Measurements from ENCODE around the gene CYP24A1. TPM values are rescaled to one million over a fixed set of nuclear protein-coding genes. Genes with fewer than 3 reads are reported as not detected.

CYP24A1 gene
- polyA plus RNA-seq, 1 donor (not counting 4 experiments of a cell fraction or from before 2014, with no cell fraction given): 18.2 TPM

DNA sequence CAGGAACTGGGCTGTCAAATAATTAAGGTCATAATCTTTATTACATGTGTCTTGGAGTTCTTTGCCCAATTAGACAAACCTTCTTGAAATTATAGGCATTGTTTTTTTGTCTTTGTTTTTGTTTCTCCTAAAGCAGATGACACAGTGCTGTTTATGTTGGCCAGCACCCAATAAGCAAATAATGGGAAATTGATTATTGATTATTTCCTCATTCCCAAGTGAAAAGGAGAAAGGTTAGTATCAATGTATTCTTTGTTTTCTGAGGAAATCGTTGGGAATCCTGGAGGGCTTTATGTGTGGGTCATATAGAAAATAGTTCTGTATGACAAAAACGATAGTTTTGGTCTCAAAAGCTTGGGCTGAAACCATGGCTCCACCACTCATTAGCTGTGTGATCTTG, 4.5 kb upstream of the CYP24A1 start:
- Histone ChIP-seq H3K36me3 (ENCODE audit: control insufficient read depth in 2 of 2, extremely low read depth in 1 of 2, insufficient read depth in 2 of 2, low read length in 2 of 2) (no peaks in the 10 kb centered on the region), H3K27ac (ENCODE audit: control insufficient read depth, insufficient read depth, low read length) (no peak overlapping the region), H4K20me1 (ENCODE audit: control insufficient read depth, extremely low read depth, insufficient read depth, low read length) (no peaks in the 10 kb centered on the region), H3K9ac (ENCODE audit: control insufficient read depth, extremely low read depth, insufficient read depth, low read length) (no peak overlapping the region), H2AFZ (ENCODE audit: control insufficient read depth, low read length) (no peak overlapping the region), H3K4me2 (ENCODE audit: control insufficient read depth, extremely low read depth, insufficient read depth, low read depth, low read length) (no peak overlapping the region), H3K9me3 (ENCODE audit: control insufficient read depth, low read depth, low read length) (no peaks in the 10 kb centered on the region), H3K27me3 (ENCODE audit: control insufficient read depth, extremely low read depth, insufficient read depth, low read length) (peaks cover 5% of the 10 kb centered on the region), H3K4me3 (ENCODE audit: control insufficient read depth in 2 of 3, extremely low read depth in 1 of 3, insufficient read depth in 2 of 3, low read depth in 1 of 3, low read length in 3 of 3) (no peak overlapping the region), H3K4me1 (ENCODE audit: control insufficient read depth, extremely low read depth, insufficient read depth, low read length) (peaks cover 61% of the 10 kb centered on the region), H3K9me1 (ENCODE audit: control insufficient read depth, extremely low read depth, insufficient read depth, low read length) (no peaks in the 10 kb centered on the region), H3K79me2 (ENCODE audit: control insufficient read depth, insufficient read depth, low read length) (no peaks in the 10 kb centered on the region)
- TF ChIP-seq, protein P1, sequence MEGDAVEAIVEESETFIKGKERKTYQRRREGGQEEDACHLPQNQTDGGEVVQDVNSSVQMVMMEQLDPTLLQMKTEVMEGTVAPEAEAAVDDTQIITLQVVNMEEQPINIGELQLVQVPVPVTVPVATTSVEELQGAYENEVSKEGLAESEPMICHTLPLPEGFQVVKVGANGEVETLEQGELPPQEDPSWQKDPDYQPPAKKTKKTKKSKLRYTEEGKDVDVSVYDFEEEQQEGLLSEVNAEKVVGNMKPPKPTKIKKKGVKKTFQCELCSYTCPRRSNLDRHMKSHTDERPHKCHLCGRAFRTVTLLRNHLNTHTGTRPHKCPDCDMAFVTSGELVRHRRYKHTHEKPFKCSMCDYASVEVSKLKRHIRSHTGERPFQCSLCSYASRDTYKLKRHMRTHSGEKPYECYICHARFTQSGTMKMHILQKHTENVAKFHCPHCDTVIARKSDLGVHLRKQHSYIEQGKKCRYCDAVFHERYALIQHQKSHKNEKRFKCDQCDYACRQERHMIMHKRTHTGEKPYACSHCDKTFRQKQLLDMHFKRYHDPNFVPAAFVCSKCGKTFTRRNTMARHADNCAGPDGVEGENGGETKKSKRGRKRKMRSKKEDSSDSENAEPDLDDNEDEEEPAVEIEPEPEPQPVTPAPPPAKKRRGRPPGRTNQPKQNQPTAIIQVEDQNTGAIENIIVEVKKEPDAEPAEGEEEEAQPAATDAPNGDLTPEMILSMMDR (optimal IDR thresholded peaks at IDR 0.05 in 1 of 3, IDR thresholded peaks at IDR 0.05 in 1 of 3, conservative IDR thresholded peaks at IDR 0.05 in 1 of 3; ENCODE audit: extremely low read depth in 1 of 3, insufficient read depth in 2 of 3, low read length in 3 of 3): no peak
- TF ChIP-seq EZH2 (IDR thresholded peaks at IDR 0.05; ENCODE audit: low read length): no peak
- dilution Hi-C loops (cut with MboI; ENCODE audit: extremely low pct_ligation_motif_present, low sequenced_read_pairs): no loop called here
- FAIRE-seq (no peak), DNase-seq (ENCODE audit: low read depth, low spot score) (no peak)

DNA sequence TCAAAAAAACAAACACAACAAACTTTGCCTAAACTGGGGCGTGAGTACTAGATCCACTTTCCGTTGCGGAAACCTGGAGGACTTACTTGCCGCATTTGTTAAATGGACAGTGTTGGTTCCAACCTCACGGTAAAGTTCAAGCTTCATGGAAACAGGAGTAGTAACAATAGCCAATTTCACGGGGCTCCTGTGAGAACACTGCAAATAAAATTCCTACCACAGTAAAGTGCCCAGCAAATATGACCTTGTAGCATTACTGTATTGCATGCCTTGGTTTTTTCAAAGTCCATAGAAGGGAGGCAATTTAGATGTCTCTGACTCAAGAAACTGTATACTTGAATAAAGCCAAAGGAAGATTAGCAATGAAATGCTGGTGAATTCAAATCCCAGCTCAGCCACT, 3.6 kb upstream of the CYP24A1 start:
- Histone ChIP-seq H3K9me1 (ENCODE audit: control insufficient read depth, extremely low read depth, insufficient read depth, low read length) (no peaks in the 10 kb centered on the region), H3K79me2 (ENCODE audit: control insufficient read depth, insufficient read depth, low read length) (no peaks in the 10 kb centered on the region), H2AFZ (ENCODE audit: control insufficient read depth, low read length) (no peak overlapping the region), H3K4me3 (ENCODE audit: control insufficient read depth in 2 of 3, extremely low read depth in 1 of 3, insufficient read depth in 2 of 3, low read depth in 1 of 3, low read length in 3 of 3) (no peak overlapping the region), H3K9ac (ENCODE audit: control insufficient read depth, extremely low read depth, insufficient read depth, low read length) (no peak overlapping the region), H3K27me3 (ENCODE audit: control insufficient read depth, extremely low read depth, insufficient read depth, low read length) (peaks cover 5% of the 10 kb centered on the region), H3K9me3 (ENCODE audit: control insufficient read depth, low read depth, low read length) (no peaks in the 10 kb centered on the region), H3K36me3 (ENCODE audit: control insufficient read depth in 2 of 2, extremely low read depth in 1 of 2, insufficient read depth in 2 of 2, low read length in 2 of 2) (no peaks in the 10 kb centered on the region), H3K27ac (ENCODE audit: control insufficient read depth, insufficient read depth, low read length) (peak overlapping the region; percentile 57), H3K4me2 (ENCODE audit: control insufficient read depth, extremely low read depth, insufficient read depth, low read depth, low read length) (no peak overlapping the region), H4K20me1 (ENCODE audit: control insufficient read depth, extremely low read depth, insufficient read depth, low read length) (no peaks in the 10 kb centered on the region), H3K4me1 (ENCODE audit: control insufficient read depth, extremely low read depth, insufficient read depth, low read length) (peaks cover 67% of the 10 kb centered on the region)
- dilution Hi-C loops (cut with MboI; ENCODE audit: extremely low pct_ligation_motif_present, low sequenced_read_pairs): no loop called here
- no peak for FAIRE-seq
- DNase-seq (ENCODE audit: low read depth, low spot score): no peak
- no peak for TF ChIP-seq EZH2 (IDR thresholded peaks at IDR 0.05; ENCODE audit: low read length)
- TF ChIP-seq, protein P1 (optimal IDR thresholded peaks at IDR 0.05 in 1 of 3, IDR thresholded peaks at IDR 0.05 in 1 of 3, conservative IDR thresholded peaks at IDR 0.05 in 1 of 3; ENCODE audit: extremely low read depth in 1 of 3, insufficient read depth in 2 of 3, low read length in 3 of 3): no peak
